Measurements from ENCODE around the gene ALDH4A1.
A peak's percentile ranks its signal among the peaks of the same experiment; 100 is the strongest.

Gene ALDH4A1

DNA sequence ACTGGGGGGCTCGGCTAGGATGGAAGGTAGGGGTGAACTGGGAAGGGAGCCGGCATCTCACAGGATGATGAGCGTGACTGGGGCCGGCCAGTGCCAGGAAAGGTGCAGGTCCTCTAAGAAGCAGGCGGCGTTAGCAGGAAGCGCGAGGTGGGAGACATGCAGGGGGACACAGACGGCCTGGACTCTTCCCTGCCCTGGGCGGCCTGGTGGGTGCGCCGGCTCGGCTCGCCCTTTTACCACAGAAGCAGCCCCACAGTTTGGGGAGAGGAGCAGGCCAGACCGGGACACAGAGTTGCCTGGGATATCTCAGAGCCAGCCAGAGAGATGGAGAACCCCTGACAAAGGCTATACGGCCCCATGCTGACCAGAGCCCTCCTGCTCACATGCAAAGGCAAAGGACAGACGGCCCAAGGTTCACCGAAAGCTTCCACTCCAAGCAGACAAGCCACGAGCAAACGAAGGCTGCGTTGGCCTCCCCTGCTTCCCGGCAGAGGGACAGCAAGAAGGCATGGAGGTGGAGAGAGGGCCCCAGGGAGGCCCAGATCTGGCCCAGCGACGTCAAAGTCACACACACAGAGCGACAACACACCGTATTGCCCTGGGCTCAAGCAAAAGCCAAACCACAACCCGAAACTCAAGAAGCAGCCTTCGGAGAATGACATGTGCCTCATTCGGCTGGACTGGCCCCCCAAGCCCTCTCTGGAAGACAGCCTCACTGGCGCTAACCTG, 14.9 kb upstream of the ALDH4A1 start:
- POLR2A ChIA-PET, result no interaction called here
- no peak for DNase-seq (ENCODE audit: low read depth, low spot score)

DNA sequence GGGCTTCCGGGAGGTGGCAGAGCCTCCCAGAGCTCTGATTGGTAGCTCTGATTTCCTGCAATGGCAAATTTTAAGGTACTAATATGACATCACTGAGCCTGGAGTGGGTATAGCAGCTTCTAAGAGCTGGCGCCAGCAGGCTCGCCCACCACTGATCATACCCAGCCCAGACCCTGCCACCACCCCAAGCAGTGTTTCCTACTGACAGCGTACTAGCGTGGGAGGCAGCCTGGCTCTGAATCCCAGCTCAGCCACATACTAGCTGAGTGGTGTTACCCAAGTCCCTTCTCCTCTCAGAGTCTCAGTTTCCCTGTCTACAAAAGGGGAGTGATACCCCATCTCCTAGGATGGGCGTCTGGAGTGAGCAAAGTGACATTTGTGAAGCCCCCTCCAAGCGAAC, 13.0 kb upstream of the ALDH4A1 start:
- DNase-seq (ENCODE audit: low read depth, low spot score), result no peak
- ChIA-PET CTCF (interaction anchor here (1.0 to 10.6 kb wide), 13 partner anchors 10 to 187 kb away, joined by 3 to 212 read pairs (median 56); partner anchors contain the start of genes ALDH4A1 and IFFO2), POLR2A (no interaction called here)
- TF ChIP-seq, protein P1, sequence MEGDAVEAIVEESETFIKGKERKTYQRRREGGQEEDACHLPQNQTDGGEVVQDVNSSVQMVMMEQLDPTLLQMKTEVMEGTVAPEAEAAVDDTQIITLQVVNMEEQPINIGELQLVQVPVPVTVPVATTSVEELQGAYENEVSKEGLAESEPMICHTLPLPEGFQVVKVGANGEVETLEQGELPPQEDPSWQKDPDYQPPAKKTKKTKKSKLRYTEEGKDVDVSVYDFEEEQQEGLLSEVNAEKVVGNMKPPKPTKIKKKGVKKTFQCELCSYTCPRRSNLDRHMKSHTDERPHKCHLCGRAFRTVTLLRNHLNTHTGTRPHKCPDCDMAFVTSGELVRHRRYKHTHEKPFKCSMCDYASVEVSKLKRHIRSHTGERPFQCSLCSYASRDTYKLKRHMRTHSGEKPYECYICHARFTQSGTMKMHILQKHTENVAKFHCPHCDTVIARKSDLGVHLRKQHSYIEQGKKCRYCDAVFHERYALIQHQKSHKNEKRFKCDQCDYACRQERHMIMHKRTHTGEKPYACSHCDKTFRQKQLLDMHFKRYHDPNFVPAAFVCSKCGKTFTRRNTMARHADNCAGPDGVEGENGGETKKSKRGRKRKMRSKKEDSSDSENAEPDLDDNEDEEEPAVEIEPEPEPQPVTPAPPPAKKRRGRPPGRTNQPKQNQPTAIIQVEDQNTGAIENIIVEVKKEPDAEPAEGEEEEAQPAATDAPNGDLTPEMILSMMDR (IDR thresholded peaks at IDR 0.05; ENCODE audit: insufficient read depth, low read length, missing control alignments), result no peak
- no peak overlapping the region for H3K4me3 ChIP-seq (ENCODE audit: low read depth, low read length)

More for the DNA sequence above, 14.9 kb upstream of the ALDH4A1 start:
- TF ChIP-seq, protein P1 (IDR thresholded peaks at IDR 0.05; ENCODE audit: insufficient read depth, low read length, missing control alignments), result no peak
- CTCF ChIA-PET, result interaction anchor here (1.0 to 10.6 kb wide), 6 partner anchors 10 to 179 kb away, joined by 3 to 212 read pairs (median 76); partner anchors contain the start of genes ALDH4A1 and IFFO2
- H3K4me3 ChIP-seq (ENCODE audit: low read depth, low read length), result no peak overlapping the region

DNA sequence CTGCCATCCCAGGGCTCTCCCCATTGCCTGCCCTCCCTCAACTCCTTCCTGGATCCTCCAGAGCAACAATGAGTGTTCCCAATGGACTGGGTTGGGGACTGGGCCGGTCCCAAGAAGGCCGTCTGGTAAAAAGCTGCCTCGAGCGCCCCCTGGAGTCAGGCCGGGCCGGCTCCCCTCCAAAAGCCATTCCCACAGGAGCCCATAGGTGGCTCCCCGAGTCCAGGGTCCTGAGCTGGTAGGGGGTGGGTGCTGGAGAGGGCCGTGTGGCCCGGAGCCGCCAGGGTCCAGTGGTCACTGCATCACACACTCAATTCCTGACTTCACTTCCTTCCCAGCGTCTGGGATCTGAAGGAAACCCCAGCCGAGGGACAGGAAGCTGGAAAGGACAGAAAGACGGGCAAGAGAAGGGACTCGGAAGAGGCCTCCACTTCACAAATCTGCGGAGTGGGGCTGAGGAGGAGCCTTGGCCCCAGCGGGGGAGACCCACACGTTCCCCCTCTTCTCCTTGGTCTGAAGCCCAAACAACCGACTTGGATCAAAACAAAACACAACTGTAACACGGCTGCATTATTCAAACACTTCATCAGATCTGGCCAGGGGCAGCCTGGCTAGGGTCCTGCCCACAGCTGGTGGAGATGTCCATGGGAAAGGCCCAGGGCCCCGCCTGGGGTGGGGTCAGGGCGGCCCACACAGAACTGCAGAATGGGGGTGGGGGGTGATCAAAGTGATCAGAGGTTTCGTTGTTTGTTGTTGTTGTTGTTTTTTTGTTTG, 10.9 kb upstream of the ALDH4A1 start:
- H3K4me3 ChIP-seq (ENCODE audit: low read depth, low read length), result no peak overlapping the region
- POLR2A ChIA-PET, result no interaction called here
- DNase-seq (ENCODE audit: low read depth, low spot score), result no peak
- CTCF ChIA-PET, result interaction anchor here (0.7 to 10.6 kb wide), 60 partner anchors 8 to 321 kb away, joined by 3 to 212 read pairs (median 8); partner anchors contain the start of genes ALDH4A1 and IFFO2
- TF ChIP-seq, protein P1 (IDR thresholded peaks at IDR 0.05; ENCODE audit: insufficient read depth, low read length, missing control alignments), result peak; percentile 100

DNA sequence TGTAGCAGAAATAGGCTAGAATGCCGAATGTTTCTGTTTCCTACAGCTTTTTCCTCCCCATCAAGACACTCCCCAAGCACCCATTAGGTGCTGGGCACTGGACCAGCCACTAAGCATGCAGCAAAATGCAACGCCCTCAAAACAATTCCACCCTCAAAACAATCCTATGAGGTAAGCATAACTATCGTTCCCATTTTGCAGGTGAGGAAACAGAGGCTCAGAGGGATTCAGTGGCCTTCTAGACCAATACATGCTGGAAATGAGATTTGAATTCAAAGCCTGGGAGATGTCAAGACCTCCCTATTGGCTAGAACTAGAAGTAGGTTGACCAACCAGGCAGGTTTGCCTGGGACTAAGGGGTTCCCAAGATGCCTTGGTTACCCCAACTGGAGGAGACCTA, 10.2 kb upstream of the ALDH4A1 start:
- POLR2A ChIA-PET, result no interaction called here
- no peak overlapping the region for H3K4me3 ChIP-seq (ENCODE audit: low read depth, low read length)
- no peak for DNase-seq (ENCODE audit: low read depth, low spot score)
- CTCF ChIA-PET, result interaction anchor here (0.6 to 10.6 kb wide), 46 partner anchors 7 to 322 kb away, joined by 3 to 212 read pairs (median 11); partner anchors contain the start of genes ALDH4A1 and IFFO2
- TF ChIP-seq, protein P1 (IDR thresholded peaks at IDR 0.05; ENCODE audit: insufficient read depth, low read length, missing control alignments), result no peak

DNA sequence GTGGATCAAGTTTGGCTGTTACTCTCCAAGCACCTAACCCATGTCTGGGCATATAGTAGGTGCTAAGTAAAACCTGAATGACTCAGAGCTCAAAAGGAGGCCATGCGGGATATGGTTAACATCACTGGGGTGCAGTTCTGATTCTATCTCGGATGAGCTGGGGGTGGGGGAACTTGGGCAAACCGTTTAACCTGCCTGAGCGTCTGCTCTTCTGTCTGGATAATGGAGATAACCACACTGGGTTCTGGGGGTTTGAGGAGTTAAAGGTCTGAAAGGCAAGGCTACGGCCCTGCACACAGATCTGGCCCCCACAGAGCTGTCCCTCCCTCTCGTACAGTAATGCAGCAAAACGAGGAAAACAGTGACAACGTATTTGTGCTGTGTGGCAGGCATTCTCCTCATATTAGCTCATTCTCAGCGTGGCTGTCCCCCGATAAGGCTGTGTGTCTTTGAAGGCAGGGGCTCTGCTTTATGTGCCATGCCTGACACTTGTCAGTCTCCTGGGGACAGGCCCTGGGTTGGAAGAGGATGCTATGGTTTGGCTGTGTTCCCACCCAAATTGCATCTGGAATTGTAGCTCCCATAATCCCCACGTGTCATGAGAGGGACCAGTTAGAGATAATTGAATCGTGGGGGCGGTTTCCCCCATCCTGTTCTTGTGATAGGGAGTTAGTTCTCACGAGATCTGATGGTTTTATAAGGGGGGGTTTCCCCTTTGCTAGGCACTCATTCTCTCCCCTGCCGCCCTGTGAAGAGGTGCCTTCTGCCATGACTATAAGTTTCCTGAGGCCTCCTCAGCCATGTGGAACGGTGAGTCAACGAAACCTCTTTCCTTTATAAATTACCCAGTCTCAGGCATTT, 6.8 kb upstream of the ALDH4A1 start:
- TF ChIP-seq, protein P1 (IDR thresholded peaks at IDR 0.05; ENCODE audit: insufficient read depth, low read length, missing control alignments), result no peak
- ChIA-PET CTCF (interaction anchor here (0.9 to 10.6 kb wide), 20 partner anchors 6 to 303 kb away, joined by 3 to 179 read pairs (median 14); partner anchors contain the start of gene IFFO2), POLR2A (interaction anchor here (0.8 kb wide), 1 partner anchor 48 kb away, joined by 3 read pairs; no protein-coding TSS in a partner anchor)
- H3K4me3 ChIP-seq (ENCODE audit: low read depth, low read length), result no peak overlapping the region
- DNase-seq (ENCODE audit: low read depth, low spot score), result no peak
